Measurements from ENCODE around the gene BTG2. TPM values are rescaled to one million over a fixed set of nuclear protein-coding genes. Genes with fewer than 3 reads are reported as not detected.
"Not testable (repeated sequence)": the region's sequence is repeated elsewhere in the genome, so short reads cannot be mapped to it uniquely, and the experiment has no call there.

Gene BTG2
- 44.8 TPM for total RNA-seq
- long read RNA-seq, transcript BTG2-201 (2 exons, 2,712 nt) = major isoform, 15 of 16 reads
- long read RNA-seq, partial matches to known transcripts = 1 of 16 reads
- long read RNA-seq, other reads (novel, unspliced or antisense) = 0 of 16 reads

- intact Hi-C loops (cut with DNase I) = loop anchor here (1.0 kb wide), 1 partner anchor 27 kb away; no protein-coding TSS in a partner anchor
These were observed at the start of gene BTG2 for GRCh38 chr1:203304919-203305808. Gene BTG2, plus strand, starts transcription at chr1:203305519. Its CDS starts 88 bp downstream, at chr1:203305607.

GRCh38 chr1:203256636-203257035, 48.7 kb upstream of the BTG2 start:
- DNase-seq (ENCODE audit: missing footprints); ATAC-seq; intact Hi-C loops (cut with DNase I): not testable (repeated sequence)

More at GRCh38 chr1:203304919-203305808, at the start of gene BTG2:
- ATAC-seq (peak; percentile 94), DNase-seq (ENCODE audit: missing footprints) (peak; percentile 96)

- DNase-seq (ENCODE audit: missing footprints) (no peak), ATAC-seq (peak; percentile 21)
- intact Hi-C loops (cut with DNase I) = no loop called here
These were observed 41.8 kb upstream of the BTG2 start for GRCh38 chr1:203263496-203263895.

GRCh38 chr1:203264052-203264501, 41.2 kb upstream of the BTG2 start:
- intact Hi-C loops (cut with DNase I) = no loop called here
- DNase-seq (ENCODE audit: missing footprints) (no peak), ATAC-seq (no peak)

- intact Hi-C loops (cut with DNase I) = no loop called here
These were observed 39.8 kb upstream of the BTG2 start for GRCh38 chr1:203265541-203265940.

GRCh38 chr1:203266140-203266539, 39.2 kb upstream of the BTG2 start:
- DNase-seq (ENCODE audit: missing footprints); ATAC-seq: not testable (repeated sequence)
- intact Hi-C loops (cut with DNase I) = loop anchor here (2.0 kb wide), 1 partner anchor 175 kb away; no protein-coding TSS in a partner anchor

More at GRCh38 chr1:203265541-203265940, 39.8 kb upstream of the BTG2 start:
- DNase-seq (ENCODE audit: missing footprints) = no peak
- ATAC-seq = no peak

GRCh38 chr1:203267347-203267846, 37.9 kb upstream of the BTG2 start:
- intact Hi-C loops (cut with DNase I) = loop anchor here (1.0 to 2.0 kb wide), 2 partner anchors 73 to 173 kb away; no protein-coding TSS in a partner anchor
- ATAC-seq = peak; percentile 75
- DNase-seq (ENCODE audit: missing footprints) = peak; percentile 86

- intact Hi-C loops (cut with DNase I) = loop anchor here (1.0 to 2.0 kb wide), 3 partner anchors 72 to 229 kb away; no protein-coding TSS in a partner anchor
- DNase-seq (ENCODE audit: missing footprints) = no peak
- ATAC-seq = no peak
These were observed 37.4 kb upstream of the BTG2 start for GRCh38 chr1:203267912-203268311.

GRCh38 chr1:203268901-203269653, 36.2 kb upstream of the BTG2 start:
- intact Hi-C loops (cut with DNase I) = loop anchor here (1.0 kb wide), 1 partner anchor 230 kb away; no protein-coding TSS in a partner anchor
- ATAC-seq = no peak
- no peak for DNase-seq (ENCODE audit: missing footprints)

- no peak for ATAC-seq
- intact Hi-C loops (cut with DNase I) = loop anchor here (2.0 to 10.0 kb wide), 2 partner anchors 57 to 355 kb away; partner anchors contain the start of gene ATP2B4
- DNase-seq (ENCODE audit: missing footprints) = no peak
These were observed 35.7 kb upstream of the BTG2 start for GRCh38 chr1:203269654-203270020.

- DNase-seq (ENCODE audit: missing footprints) (no peak), ATAC-seq (no peak)
- intact Hi-C loops (cut with DNase I) = loop anchor here (2.0 to 10.0 kb wide), 2 partner anchors 56 to 354 kb away; partner anchors contain the start of gene ATP2B4
These were observed 34.9 kb upstream of the BTG2 start for GRCh38 chr1:203270448-203270847.

- DNase-seq (ENCODE audit: missing footprints) (no peak), ATAC-seq (no peak)
These were observed 34.1 kb upstream of the BTG2 start for GRCh38 chr1:203271018-203271743.

GRCh38 chr1:203271962-203272632, 33.2 kb upstream of the BTG2 start:
- DNase-seq (ENCODE audit: missing footprints) (no peak), ATAC-seq (no peak)
- intact Hi-C loops (cut with DNase I) = loop anchor here (1.0 to 10.0 kb wide), 4 partner anchors 37 to 353 kb away; partner anchors contain the start of gene ATP2B4

More at GRCh38 chr1:203271018-203271743, 34.1 kb upstream of the BTG2 start:
- intact Hi-C loops (cut with DNase I) = loop anchor here (1.0 to 10.0 kb wide), 3 partner anchors 56 to 354 kb away; partner anchors contain the start of gene ATP2B4

- intact Hi-C loops (cut with DNase I) = loop anchor here (1.0 to 10.0 kb wide), 3 partner anchors 37 to 352 kb away; partner anchors contain the start of gene ATP2B4
- ATAC-seq = no peak
- DNase-seq (ENCODE audit: missing footprints) = no peak
These were observed 32.6 kb upstream of the BTG2 start for GRCh38 chr1:203272633-203273205.

GRCh38 chr1:203273206-203273868, 32.0 kb upstream of the BTG2 start:
- ATAC-seq (peak; percentile 66), DNase-seq (ENCODE audit: missing footprints) (peak; percentile 93)
- intact Hi-C loops (cut with DNase I) = loop anchor here (1.0 to 10.0 kb wide), 2 partner anchors 214 to 351 kb away; partner anchors contain the start of gene ATP2B4
